Neutrophil (primary cell): Measurements from ENCODE around the gene PSAPL1.
"Not testable (repeated sequence)": the region's sequence is repeated elsewhere in the genome, so short reads cannot be mapped to it uniquely, and the experiment has no call there.

Experiments
- H3K27ac ChIP-seq: fragments of 200-600 bp; sonication (generic); 2 replicates; pipeline ENCODE4 v1.5.1; 2016; ENCODE audit warnings: mild to moderate bottlenecking, moderate library complexity
- H3K27me3 ChIP-seq: fragments of 200-600 bp; sonication (generic); 2 replicates; pipeline ENCODE4 v1.6.0; 2016; ENCODE audit warnings: mild to moderate bottlenecking
- H3K36me3 ChIP-seq: fragments of 200-600 bp; sonication (generic); 2 replicates; pipeline ENCODE4 v1.5.1; 2017
- H3K4me1 ChIP-seq, 2 experiments: fragments of 200-600 bp in 1 of 2; sonication (generic) in 1 of 2; 1 replicate in 1 of 2; 2 replicates in 1 of 2; pipeline versions ENCODE4 v1.5.1 to v1.6.1; 2013 to 2016; ENCODE audit warnings: low read depth in 1 of 2, low read length in 1 of 2, mild to moderate bottlenecking in 1 of 2, moderate library complexity in 1 of 2; ENCODE audit not compliant: control insufficient read depth in 1 of 2, insufficient read depth in 1 of 2
- H3K4me3 ChIP-seq, 2 experiments: fragments of 200-600 bp in 1 of 2; sonication (generic) in 1 of 2; 1 replicate in 1 of 2; 2 replicates in 1 of 2; pipeline ENCODE4 v1.5.1; 2013 to 2016; ENCODE audit warnings: low read depth in 1 of 2, low read length in 1 of 2, mild to moderate bottlenecking in 1 of 2, moderate library complexity in 1 of 2
- H3K9me3 ChIP-seq: fragments of 200-600 bp; sonication (generic); 2 replicates; pipeline ENCODE4 v1.5.1; 2016
- TF ChIP-seq, protein P1 (sequence below): fragments of 200-600 bp; sonication (generic); IDR thresholded peaks from 2 replicates; pipeline ENCODE4 v1.5.1; 2016; ENCODE audit warnings: antibody characterized with exemption

PSAPL1 gene

DNA sequence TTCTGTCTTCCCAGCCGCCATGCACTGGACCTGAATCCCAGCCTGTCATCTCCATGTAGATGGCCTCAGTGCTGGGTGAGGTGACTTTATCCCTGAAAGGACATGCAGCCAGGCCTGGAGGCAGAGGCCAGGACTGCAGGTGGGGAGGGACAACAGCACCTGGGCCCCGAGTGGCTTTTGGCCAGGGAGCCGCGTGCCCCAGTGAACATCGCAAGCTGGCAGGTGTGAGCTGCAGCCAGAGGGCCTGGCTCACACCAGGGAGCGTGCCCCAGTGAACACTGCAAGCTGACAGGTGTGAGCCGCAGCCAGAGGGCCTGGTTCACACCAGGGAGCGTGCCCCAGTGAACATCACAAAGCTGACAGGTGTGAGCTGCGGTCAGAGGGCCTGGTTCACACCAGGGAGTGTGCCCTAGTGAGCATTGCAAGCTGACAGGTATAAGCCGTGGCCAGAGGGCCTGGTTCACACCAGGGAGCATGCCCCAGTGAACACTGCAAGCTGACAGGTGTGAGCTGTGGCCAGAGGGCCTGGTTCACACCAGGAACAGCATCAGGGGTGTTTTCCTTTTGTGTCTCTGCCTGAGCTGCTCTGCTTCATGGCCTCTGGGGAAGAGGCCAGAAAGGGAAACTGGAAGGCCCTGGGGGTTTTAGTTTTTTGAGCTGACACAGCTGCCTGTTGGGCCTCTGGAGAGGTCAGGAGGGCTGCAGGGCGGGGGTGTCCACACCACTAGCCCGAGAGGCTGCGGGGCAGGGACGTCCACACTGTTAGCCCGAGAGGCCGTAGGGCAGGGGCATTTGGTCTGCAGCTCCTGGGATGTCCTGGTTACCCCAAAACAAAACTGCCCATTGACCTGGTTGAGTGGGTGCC, 22.7 kb upstream of the PSAPL1 start:
- no peaks in the 10 kb centered on the region for H3K4me1 ChIP-seq
- H3K27me3 ChIP-seq = no peaks in the 10 kb centered on the region
- H3K27ac ChIP-seq = no peak overlapping the region
- no peaks in the 10 kb centered on the region for H3K36me3 ChIP-seq
- no peak overlapping the region for H3K4me3 ChIP-seq
- TF ChIP-seq, protein P1, sequence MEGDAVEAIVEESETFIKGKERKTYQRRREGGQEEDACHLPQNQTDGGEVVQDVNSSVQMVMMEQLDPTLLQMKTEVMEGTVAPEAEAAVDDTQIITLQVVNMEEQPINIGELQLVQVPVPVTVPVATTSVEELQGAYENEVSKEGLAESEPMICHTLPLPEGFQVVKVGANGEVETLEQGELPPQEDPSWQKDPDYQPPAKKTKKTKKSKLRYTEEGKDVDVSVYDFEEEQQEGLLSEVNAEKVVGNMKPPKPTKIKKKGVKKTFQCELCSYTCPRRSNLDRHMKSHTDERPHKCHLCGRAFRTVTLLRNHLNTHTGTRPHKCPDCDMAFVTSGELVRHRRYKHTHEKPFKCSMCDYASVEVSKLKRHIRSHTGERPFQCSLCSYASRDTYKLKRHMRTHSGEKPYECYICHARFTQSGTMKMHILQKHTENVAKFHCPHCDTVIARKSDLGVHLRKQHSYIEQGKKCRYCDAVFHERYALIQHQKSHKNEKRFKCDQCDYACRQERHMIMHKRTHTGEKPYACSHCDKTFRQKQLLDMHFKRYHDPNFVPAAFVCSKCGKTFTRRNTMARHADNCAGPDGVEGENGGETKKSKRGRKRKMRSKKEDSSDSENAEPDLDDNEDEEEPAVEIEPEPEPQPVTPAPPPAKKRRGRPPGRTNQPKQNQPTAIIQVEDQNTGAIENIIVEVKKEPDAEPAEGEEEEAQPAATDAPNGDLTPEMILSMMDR = no peak
- no peaks in the 10 kb centered on the region for H3K9me3 ChIP-seq

- H3K9me3 ChIP-seq, H3K4me3 ChIP-seq, H3K4me1 ChIP-seq, H3K27me3 ChIP-seq, H3K27ac ChIP-seq, H3K36me3 ChIP-seq: not testable (repeated sequence)
Observed at GRCh38 chr4:7452802-7453201, 18.1 kb upstream of the PSAPL1 start.

DNA sequence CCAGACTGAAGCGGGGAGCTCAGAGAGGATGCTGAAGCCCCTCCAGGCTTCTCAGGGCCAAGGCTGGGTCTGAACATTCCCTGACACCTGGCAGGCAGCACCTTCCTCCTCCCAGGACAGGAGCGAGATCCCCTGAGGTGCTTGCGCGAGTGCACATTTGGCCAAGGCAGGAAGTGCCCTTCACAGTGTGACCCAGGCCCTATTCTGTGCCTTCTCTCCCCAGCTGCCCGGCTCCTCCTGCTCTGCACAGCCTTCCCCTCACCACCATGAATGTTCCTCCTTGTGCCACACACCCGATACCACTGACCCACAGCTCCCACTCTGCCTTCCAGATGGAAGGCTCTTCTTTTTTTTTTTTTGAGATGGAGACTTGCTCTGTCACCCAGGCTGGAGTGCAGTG, 17.1 kb upstream of the PSAPL1 start:
- Histone ChIP-seq H3K36me3 (no peaks in the 10 kb centered on the region), H3K9me3 (no peaks in the 10 kb centered on the region), H3K27ac (no peak overlapping the region), H3K27me3 (peaks cover 3% of the 10 kb centered on the region), H3K4me1 (no peaks in the 10 kb centered on the region), H3K4me3 (no peak overlapping the region)
- TF ChIP-seq, protein P1 = no peak

GRCh38 chr4:7451434-7451789, 16.7 kb upstream of the PSAPL1 start:
- Histone ChIP-seq H3K4me1 (no peaks in the 10 kb centered on the region), H3K4me3 (no peak overlapping the region), H3K27me3 (peaks cover 4% of the 10 kb centered on the region), H3K36me3 (no peaks in the 10 kb centered on the region), H3K9me3 (no peaks in the 10 kb centered on the region), H3K27ac (no peak overlapping the region)
- TF ChIP-seq, protein P1 = no peak

DNA sequence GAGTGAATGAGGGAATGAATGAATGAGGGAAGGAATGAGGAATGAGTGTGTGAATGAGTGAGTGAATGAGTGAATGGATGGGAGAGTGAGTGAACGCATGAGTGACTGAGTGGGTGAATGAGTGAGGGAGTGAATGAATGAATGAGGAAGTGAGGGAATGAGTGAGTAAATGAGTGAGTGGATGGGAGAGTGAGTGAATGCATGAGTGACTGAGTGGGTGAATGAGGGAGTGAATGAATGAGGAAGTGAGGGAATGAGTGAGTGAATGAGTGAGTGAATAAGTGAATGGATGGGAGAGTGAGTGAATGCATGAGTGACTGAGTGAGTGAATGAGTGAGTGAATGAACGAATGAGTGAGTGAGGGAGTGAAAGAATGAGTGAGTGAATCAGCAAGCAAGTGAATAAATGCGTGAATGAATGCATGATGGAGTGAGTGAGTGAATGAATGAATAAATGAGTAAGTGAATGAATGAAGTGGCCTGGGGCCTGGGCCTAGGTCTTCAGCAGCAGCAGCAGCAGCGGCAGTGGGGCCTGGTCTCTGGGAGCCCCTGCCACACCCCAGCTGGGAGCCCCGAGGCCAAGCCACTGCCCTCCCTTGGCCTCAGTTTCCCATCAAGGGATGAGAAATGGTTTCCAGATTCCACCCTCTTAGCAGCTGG, 16.2 kb upstream of the PSAPL1 start:
- Histone ChIP-seq H3K36me3 (no peaks in the 10 kb centered on the region), H3K4me3 (no peak overlapping the region), H3K4me1 (no peaks in the 10 kb centered on the region), H3K27me3 (peaks cover 8% of the 10 kb centered on the region), H3K9me3 (no peaks in the 10 kb centered on the region), H3K27ac (no peak overlapping the region)
- TF ChIP-seq, protein P1 = no peak

DNA sequence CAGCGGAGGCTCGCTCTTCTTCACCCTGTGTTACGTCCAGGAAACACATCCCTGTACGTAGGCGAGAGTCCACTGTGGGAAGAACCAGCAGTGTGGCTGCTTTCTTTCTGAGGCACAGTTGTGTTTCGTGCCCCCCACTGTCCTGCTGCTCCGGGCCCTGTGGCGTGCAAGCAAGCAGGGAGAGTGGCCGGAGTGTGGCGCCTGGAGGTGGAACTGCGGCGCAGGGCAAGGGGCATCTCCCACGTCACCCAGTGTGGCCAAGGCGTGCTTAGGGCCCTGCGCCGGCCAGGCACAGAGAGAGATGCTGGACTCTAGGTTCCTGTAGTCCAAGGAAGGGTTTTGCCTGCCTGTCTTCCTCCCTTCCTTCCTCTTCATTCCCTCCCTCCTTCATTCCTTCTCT, 13.3 kb upstream of the PSAPL1 start:
- Histone ChIP-seq H3K27me3 (peaks cover 10% of the 10 kb centered on the region), H3K4me3 (no peak overlapping the region), H3K27ac (no peak overlapping the region), H3K9me3 (no peaks in the 10 kb centered on the region), H3K4me1 (no peaks in the 10 kb centered on the region), H3K36me3 (no peaks in the 10 kb centered on the region)
- TF ChIP-seq, protein P1 = no peak
